GM12865 (cell line): ENCODE results near the gene FIBCD1.

Experiments
- DNase-seq: peaks from one replicate; pipeline ENCODE4 v3.0.0; 2010; ENCODE audit warnings: low read depth
- H3K4me3 ChIP-seq: 2 replicates; pipeline ENCODE4 v1.5.1; 2011; ENCODE audit warnings: mild to moderate bottlenecking, low read depth, low read length, control low read depth
- CTCF ChIP-seq: IDR thresholded peaks from 2 replicates; pipeline ENCODE4 v1.5.1; 2011; ENCODE audit warnings: low read length, control low read depth, low read depth, inconsistent platforms; ENCODE audit not compliant: insufficient read depth; ENCODE audit errors: missing control alignments

Gene FIBCD1

GRCh38 chr9:130865921-130866320 is 73.1 kb downstream of the FIBCD1 start:
- TF ChIP-seq CTCF, result no peak
- DNase-seq, result no peak
- no peak overlapping the region for H3K4me3 ChIP-seq

GRCh38 chr9:130864541-130864940 is 74.5 kb downstream of the FIBCD1 start:
- H3K4me3 ChIP-seq, result no peak overlapping the region
- DNase-seq, result no peak
- no peak for TF ChIP-seq CTCF

GRCh38 chr9:130862747-130863146 is 76.3 kb downstream of the FIBCD1 start:
- no peak for TF ChIP-seq CTCF
- no peak for DNase-seq
- H3K4me3 ChIP-seq, result no peak overlapping the region

GRCh38 chr9:130862217-130862616 is 76.8 kb downstream of the FIBCD1 start:
- no peak overlapping the region for H3K4me3 ChIP-seq
- TF ChIP-seq CTCF, result no peak
- no peak for DNase-seq

- no peak for DNase-seq
- H3K4me3 ChIP-seq, result no peak overlapping the region
- TF ChIP-seq CTCF, result no peak
Measured at GRCh38 chr9:130861372-130862180, 77.5 kb downstream of the FIBCD1 start.

- DNase-seq, result no peak
- H3K4me3 ChIP-seq, result no peak overlapping the region
- TF ChIP-seq CTCF, result no peak
Measured at GRCh38 chr9:130860458-130861316, 78.4 kb downstream of the FIBCD1 start.
